Neural cell (in vitro differentiated cells): ENCODE data around the gene SULF2.

ENCODE experiments used
- CTCF ChIP-seq: fragments of 450-650 bp; IDR thresholded peaks from 2 replicates; pipeline ENCODE4 v1.5.1; 2014; ENCODE audit warnings: antibody characterized with exemption, mild to moderate bottlenecking, moderate library complexity; ENCODE audit not compliant: poor library complexity, severe bottlenecking
- EP300 ChIP-seq: fragments of 450-650 bp; conservative IDR thresholded peaks from 2 replicates; pipeline ENCODE4 v1.6.1; 2014; ENCODE audit warnings: antibody characterized with exemption, mild to moderate bottlenecking, moderate library complexity; ENCODE audit not compliant: poor library complexity, severe bottlenecking
- EZH2 ChIP-seq: fragments of 200-600, 300-800 bp; shearing (Covaris generic), sonication (generic); IDR thresholded peaks from 2 replicates; pipeline ENCODE4 v1.6.1; 2014; ENCODE audit warnings: antibody characterized with exemption, low read length, borderline replicate concordance, mild to moderate bottlenecking; ENCODE audit not compliant: insufficient read depth, poor library complexity, severe bottlenecking
- POLR2AphosphoS5 ChIP-seq: IDR thresholded peaks from 2 replicates; pipeline ENCODE4 v1.6.1; 2012
- RAD21 ChIP-seq: fragments of 450-650 bp; conservative IDR thresholded peaks from 2 replicates; pipeline ENCODE4 v1.6.1; 2014; ENCODE audit warnings: antibody characterized with exemption, mild to moderate bottlenecking, moderate library complexity
- REST ChIP-seq: IDR thresholded peaks from 2 replicates; pipeline ENCODE4 v1.6.1; 2012; ENCODE audit warnings: borderline replicate concordance
- SMC3 ChIP-seq: fragments of 450-650 bp; conservative IDR thresholded peaks from 2 replicates; pipeline ENCODE4 v1.6.1; 2014; ENCODE audit warnings: antibody characterized with exemption, mild to moderate bottlenecking, moderate library complexity; ENCODE audit not compliant: poor library complexity
- TAF1 ChIP-seq: IDR thresholded peaks from 2 replicates; pipeline ENCODE4 v1.6.1; 2012; ENCODE audit warnings: low read depth

DNA sequence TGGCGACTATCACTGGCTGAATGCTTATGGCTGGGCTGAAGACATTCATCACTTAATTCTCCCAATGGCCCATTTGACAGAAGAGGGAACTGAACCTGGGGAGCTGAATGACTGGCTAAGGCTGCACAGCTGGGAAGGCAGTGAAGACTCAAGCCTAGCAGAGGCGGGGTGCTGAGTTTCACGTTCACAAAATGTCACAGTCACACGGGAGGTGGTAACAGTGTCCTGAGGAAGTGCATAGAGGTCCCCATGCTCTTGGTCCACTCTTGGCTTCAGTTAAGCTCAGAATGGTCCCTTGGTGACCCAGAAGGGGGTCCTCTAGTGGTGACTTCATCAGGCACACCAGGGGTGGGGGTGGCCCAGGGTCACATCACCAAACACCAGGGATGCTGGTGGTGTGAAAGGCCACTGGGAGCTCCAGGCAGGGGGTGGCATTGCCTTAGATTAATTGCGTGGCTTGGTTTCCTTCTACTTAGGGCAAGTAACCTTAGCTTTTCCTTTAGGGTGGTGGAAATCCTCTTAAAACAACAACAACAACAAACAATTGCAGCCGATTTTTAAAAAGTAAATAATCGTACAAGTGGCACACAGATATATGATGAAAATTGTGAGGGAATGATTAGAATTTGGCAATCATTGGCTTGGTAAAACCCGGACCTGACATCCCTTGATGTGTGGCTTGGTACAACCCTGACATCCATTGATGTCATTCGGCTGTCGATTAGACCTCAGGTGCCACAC lies 45.0 kb downstream of the SULF2 start:
- TF ChIP-seq CTCF = no peak
- TF ChIP-seq TAF1 = no peak
- TF ChIP-seq POLR2AphosphoS5 = no peak
- TF ChIP-seq RAD21 = no peak
- TF ChIP-seq EP300 = no peak
- no peak for TF ChIP-seq EZH2
- TF ChIP-seq REST = no peak
- no peak for TF ChIP-seq SMC3
